NT2/D1 (cell line): ENCODE data around the gene HERC6.

Experiments
- SUZ12 ChIP-seq: IDR thresholded peaks from 2 replicates; pipeline ENCODE4 v1.6.1; 2011; ENCODE audit not compliant: insufficient read length, insufficient read depth; ENCODE audit errors: extremely low read depth
- YY1 ChIP-seq: IDR thresholded peaks from 2 replicates; pipeline ENCODE4 v1.6.1; 2011; ENCODE audit not compliant: insufficient read length, insufficient read depth
- ZNF274 ChIP-seq: IDR thresholded peaks from 2 replicates; pipeline ENCODE4 v1.6.1; 2011; ENCODE audit warnings: mild to moderate bottlenecking, low read depth, low read length

- TF ChIP-seq YY1 (no peak), SUZ12 (no peak), ZNF274 (no peak)
Measured at GRCh38 chr4:88478247-88478646, 99.6 kb downstream of the HERC6 start.
